AG08395 (cell line): Measurements from ENCODE around the gene LMNB1.
"Not testable (repeated sequence)": the region's sequence is repeated elsewhere in the genome, so short reads cannot be mapped to it uniquely, and the experiment has no call there.

ENCODE experiments used
- DNase-seq: peaks from one replicate; pipeline ENCODE4 v3.0.0; 2012; ENCODE audit warnings: mixed read lengths, low spot score

Gene LMNB1

GRCh38 chr5:126778675-126779403 lies 1.9 kb downstream of the LMNB1 start:
- DNase-seq = no peak

GRCh38 chr5:126780165-126780827 lies 3.4 kb downstream of the LMNB1 start:
- peak; percentile 67 for DNase-seq

GRCh38 chr5:126788409-126788808 lies 11.5 kb downstream of the LMNB1 start:
- not testable (repeated sequence) for DNase-seq

- no peak for DNase-seq
Measured at GRCh38 chr5:126793097-126793496, 16.2 kb downstream of the LMNB1 start.

- DNase-seq = not testable (repeated sequence)
Measured at GRCh38 chr5:126793648-126794047, 16.7 kb downstream of the LMNB1 start.

GRCh38 chr5:126794157-126794828 lies 17.4 kb downstream of the LMNB1 start:
- DNase-seq = no peak

GRCh38 chr5:126799780-126800179 lies 22.8 kb downstream of the LMNB1 start:
- DNase-seq = no peak

GRCh38 chr5:126801174-126801991 lies 24.4 kb downstream of the LMNB1 start:
- DNase-seq = no peak

- peak; percentile 43 for DNase-seq
Measured at GRCh38 chr5:126801992-126802294, 25.0 kb downstream of the LMNB1 start.

GRCh38 chr5:126805063-126805462 lies 28.1 kb downstream of the LMNB1 start:
- peak; percentile 57 for DNase-seq

GRCh38 chr5:126808521-126808988 lies 31.6 kb downstream of the LMNB1 start:
- DNase-seq = peak; percentile 33

- no peak for DNase-seq
Measured at GRCh38 chr5:126809916-126810315, 33.0 kb downstream of the LMNB1 start.

GRCh38 chr5:126810596-126811380 lies 33.9 kb downstream of the LMNB1 start:
- DNase-seq = no peak

GRCh38 chr5:126811515-126812198 lies 34.7 kb downstream of the LMNB1 start:
- peak; percentile 31 for DNase-seq

- DNase-seq = no peak
Measured at GRCh38 chr5:126812199-126812570, 35.2 kb downstream of the LMNB1 start.

- not testable (repeated sequence) for DNase-seq
Measured at GRCh38 chr5:126813799-126814198, 36.9 kb downstream of the LMNB1 start.

- no peak for DNase-seq
Measured at GRCh38 chr5:126814721-126815404, 37.9 kb downstream of the LMNB1 start.

- no peak for DNase-seq
Measured at GRCh38 chr5:126816649-126817048, 39.7 kb downstream of the LMNB1 start.

GRCh38 chr5:126818736-126819135 lies 41.8 kb downstream of the LMNB1 start:
- no peak for DNase-seq

- DNase-seq = no peak
Measured at GRCh38 chr5:126819253-126819652, 42.3 kb downstream of the LMNB1 start.
